Keratinocyte (primary cell): ENCODE data around the gene CFAP45. TPM values are rescaled to one million over a fixed set of nuclear protein-coding genes. Genes with fewer than 3 reads are reported as not detected.
A peak's percentile ranks its signal among the peaks of the same experiment; 100 is the strongest.

Experiments used
- DNase-seq: peaks from one replicate; pipeline ENCODE4 v3.0.0-alpha.2; 2011; ENCODE audit warnings: low read depth, missing footprints, low spot score
- FAIRE-seq: peaks from 2 replicates; lab custom pipeline; 2011; peaks lifted over from hg19 to GRCh38; lab: Jason Lieb, UNC
- H2AFZ ChIP-seq: 2 replicates; pipeline ENCODE4 v1.6.0; 2012; ENCODE audit warnings: low read length, control low read depth, inconsistent platforms; ENCODE audit not compliant: control insufficient read depth
- H3K27ac ChIP-seq: 2 replicates; pipeline ENCODE4 v1.5.1; 2011; ENCODE audit warnings: low read length; ENCODE audit not compliant: control insufficient read depth, insufficient read depth
- H3K27me3 ChIP-seq: 3 replicates; pipeline ENCODE4 v1.6.0; 2011; ENCODE audit warnings: low read length; ENCODE audit not compliant: control insufficient read depth, insufficient read depth; ENCODE audit errors: extremely low read depth
- H3K36me3 ChIP-seq, 2 experiments: 2 replicates in 1 of 2; 3 replicates in 1 of 2; pipeline ENCODE4 v1.5.1; 2011; ENCODE audit warnings: low read length in 2 of 2, mild to moderate bottlenecking in 1 of 2; ENCODE audit not compliant: control insufficient read depth in 2 of 2, insufficient read depth in 2 of 2; ENCODE audit errors: extremely low read depth in 1 of 2
- H3K4me1 ChIP-seq: 3 replicates; pipeline ENCODE4 v1.5.1; 2011; ENCODE audit warnings: low read length; ENCODE audit not compliant: control insufficient read depth, insufficient read depth; ENCODE audit errors: extremely low read depth
- H3K4me2 ChIP-seq: 3 replicates; pipeline ENCODE4 v1.6.0; 2011; ENCODE audit warnings: low read depth, low read length; ENCODE audit not compliant: control insufficient read depth, insufficient read depth; ENCODE audit errors: extremely low read depth
- H3K4me3 ChIP-seq, 3 experiments: fragments of 200-600 bp in 1 of 3; sonication (generic) in 1 of 3; 2 replicates in 2 of 3; 3 replicates in 1 of 3; pipeline ENCODE4 v1.5.1; 2011 to 2016; ENCODE audit warnings: low read length in 3 of 3, mild to moderate bottlenecking in 3 of 3, control low read depth in 2 of 3, inconsistent platforms in 1 of 3, low read depth in 1 of 3, mixed read lengths in 1 of 3, mixed run types in 1 of 3, moderate library complexity in 1 of 3; ENCODE audit not compliant: control insufficient read depth in 2 of 3, insufficient read depth in 2 of 3; ENCODE audit errors: extremely low read depth in 1 of 3
- H3K79me2 ChIP-seq: 2 replicates; pipeline ENCODE4 v1.6.0; 2012; ENCODE audit warnings: low read length; ENCODE audit not compliant: control insufficient read depth, insufficient read depth
- H3K9ac ChIP-seq: 3 replicates; pipeline ENCODE4 v1.6.0; 2011; ENCODE audit warnings: low read length; ENCODE audit not compliant: control insufficient read depth, insufficient read depth; ENCODE audit errors: extremely low read depth
- H3K9me1 ChIP-seq: 3 replicates; pipeline ENCODE4 v1.6.0; 2011; ENCODE audit warnings: low read length; ENCODE audit not compliant: control insufficient read depth, insufficient read depth; ENCODE audit errors: extremely low read depth
- H3K9me3 ChIP-seq: 2 replicates; pipeline ENCODE4 v1.5.1; 2012; ENCODE audit warnings: low read depth, low read length; ENCODE audit not compliant: control insufficient read depth
- H4K20me1 ChIP-seq: 3 replicates; pipeline ENCODE4 v1.6.0; 2011; ENCODE audit warnings: low read length; ENCODE audit not compliant: control insufficient read depth, insufficient read depth; ENCODE audit errors: extremely low read depth
- EZH2 ChIP-seq: IDR thresholded peaks from one replicate; pipeline ENCODE4 v1.6.1; 2012; ENCODE audit warnings: inconsistent platforms, mild to moderate bottlenecking, low read length, moderate library complexity
- dilution Hi-C: fragments of 300-500 bp; cut with MboI; formaldehyde crosslinking; loops from one replicate; pipeline ENCODE4 v1.7.0; 2020; ENCODE audit warnings: low sequenced_read_pairs; ENCODE audit not compliant: extremely low pct_ligation_motif_present
- polyA plus RNA-seq, 5 experiments: library from polyadenylated mRNA; depleted of rRNA in 3 of 5; stranded (reverse) in 3 of 5; stranded (forward) in 1 of 5; unstranded in 1 of 5; fragments of >200 nt; gene quantifications; 1 replicate in 1 of 5; 2 replicates in 3 of 5; 3 replicates in 1 of 5; pipeline versions ENCODE4 v1.2.1 to v1.2.3, GENCODE V29; 2011 to 2012; ENCODE audit warnings: missing spikeins in 2 of 5, low read depth in 1 of 5, low replicate concordance in 1 of 5
- TF ChIP-seq, protein P1 (sequence below), 3 experiments: IDR thresholded peaks in 1 of 3; conservative IDR thresholded peaks in 1 of 3; optimal IDR thresholded peaks in 1 of 3; 2 replicates in 2 of 3; 3 replicates in 1 of 3; pipeline versions ENCODE3 to v1.5.1; 2011; ENCODE audit warnings: low read length in 3 of 3, mild to moderate bottlenecking in 3 of 3, moderate library complexity in 2 of 3, control low read depth in 1 of 3, inconsistent platforms in 1 of 3; ENCODE audit not compliant: insufficient read depth in 2 of 3; ENCODE audit errors: extremely low read depth in 1 of 3

Gene CFAP45
- polyA plus RNA-seq, 1 donor (not counting 4 experiments of a cell fraction or from before 2014, with no cell fraction given), result 2.3 TPM

GRCh38 chr1:159943908-159944622 lies 44.1 kb upstream of the CFAP45 start:
- Histone ChIP-seq H4K20me1 (no peaks in the 10 kb centered on the region), H2AFZ (no peak overlapping the region), H3K79me2 (no peaks in the 10 kb centered on the region), H3K36me3 (no peaks in the 10 kb centered on the region), H3K9me1 (peaks cover 4% of the 10 kb centered on the region), H3K4me2 (peak overlapping the region; percentile 92), H3K27ac (peak overlapping the region; percentile 74), H3K4me1 (peaks cover 54% of the 10 kb centered on the region), H3K9ac (peak overlapping the region; percentile 75), H3K4me3 (peak overlapping the region; percentile 56 to 83 (median 77)), H3K27me3 (no peaks in the 10 kb centered on the region), H3K9me3 (no peaks in the 10 kb centered on the region)
- dilution Hi-C loops, result no loop called here
- peak; percentile 46 for FAIRE-seq
- TF ChIP-seq EZH2, result no peak
- TF ChIP-seq, protein P1, sequence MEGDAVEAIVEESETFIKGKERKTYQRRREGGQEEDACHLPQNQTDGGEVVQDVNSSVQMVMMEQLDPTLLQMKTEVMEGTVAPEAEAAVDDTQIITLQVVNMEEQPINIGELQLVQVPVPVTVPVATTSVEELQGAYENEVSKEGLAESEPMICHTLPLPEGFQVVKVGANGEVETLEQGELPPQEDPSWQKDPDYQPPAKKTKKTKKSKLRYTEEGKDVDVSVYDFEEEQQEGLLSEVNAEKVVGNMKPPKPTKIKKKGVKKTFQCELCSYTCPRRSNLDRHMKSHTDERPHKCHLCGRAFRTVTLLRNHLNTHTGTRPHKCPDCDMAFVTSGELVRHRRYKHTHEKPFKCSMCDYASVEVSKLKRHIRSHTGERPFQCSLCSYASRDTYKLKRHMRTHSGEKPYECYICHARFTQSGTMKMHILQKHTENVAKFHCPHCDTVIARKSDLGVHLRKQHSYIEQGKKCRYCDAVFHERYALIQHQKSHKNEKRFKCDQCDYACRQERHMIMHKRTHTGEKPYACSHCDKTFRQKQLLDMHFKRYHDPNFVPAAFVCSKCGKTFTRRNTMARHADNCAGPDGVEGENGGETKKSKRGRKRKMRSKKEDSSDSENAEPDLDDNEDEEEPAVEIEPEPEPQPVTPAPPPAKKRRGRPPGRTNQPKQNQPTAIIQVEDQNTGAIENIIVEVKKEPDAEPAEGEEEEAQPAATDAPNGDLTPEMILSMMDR (optimal IDR thresholded peaks at IDR 0.05 in 1 of 3, IDR thresholded peaks at IDR 0.05 in 1 of 3, conservative IDR thresholded peaks at IDR 0.05 in 1 of 3; ENCODE audit: extremely low read depth in 1 of 3, insufficient read depth in 2 of 3, low read length in 3 of 3), result no peak
- no peak for DNase-seq

- H3K36me3 ChIP-seq, result no peaks in the 10 kb centered on the region
- dilution Hi-C loops, result no loop called here
- no peak overlapping the region for H3K4me3 ChIP-seq
- H3K4me2 ChIP-seq, result peak overlapping the region; percentile 55
- H3K27me3 ChIP-seq, result no peaks in the 10 kb centered on the region
- DNase-seq, result no peak
- no peaks in the 10 kb centered on the region for H4K20me1 ChIP-seq
- no peak overlapping the region for H2AFZ ChIP-seq
- peaks cover 4% of the 10 kb centered on the region for H3K9me1 ChIP-seq
- no peak overlapping the region for H3K9ac ChIP-seq
- no peak overlapping the region for H3K27ac ChIP-seq
- peaks cover 60% of the 10 kb centered on the region for H3K4me1 ChIP-seq
- TF ChIP-seq EZH2, result no peak
- TF ChIP-seq, protein P1 (optimal IDR thresholded peaks at IDR 0.05 in 1 of 3, IDR thresholded peaks at IDR 0.05 in 1 of 3, conservative IDR thresholded peaks at IDR 0.05 in 1 of 3; ENCODE audit: extremely low read depth in 1 of 3, insufficient read depth in 2 of 3, low read length in 3 of 3), result no peak
- FAIRE-seq, result no peak
- H3K9me3 ChIP-seq, result no peaks in the 10 kb centered on the region
- no peaks in the 10 kb centered on the region for H3K79me2 ChIP-seq
Observed at GRCh38 chr1:159943278-159943640, 43.3 kb upstream of the CFAP45 start.
